Lower leg skin (tissue), 4 donors: ENCODE data around the gene CCDC106. TPM values are rescaled to one million over a fixed set of nuclear protein-coding genes. Genes with fewer than 3 reads are reported as not detected.

ENCODE experiments used
- DNase-seq, 2 donors: peaks; one replicate each; pipeline ENCODE4 v3.0.0-alpha.2; 2019; ENCODE audit warnings: low spot score in 2 of 2
- H3K4me3 ChIP-seq: fragments of 200-600 bp; sonication (generic); 2 replicates; pipeline ENCODE4 v1.5.1; 2017; ENCODE audit warnings: mild to moderate bottlenecking, low read depth; ENCODE audit not compliant: poor library complexity, severe bottlenecking
- POLR2A ChIP-seq, 2 donors: fragments of 450-650 bp; IDR thresholded peaks; one replicate each; pipeline ENCODE4 v1.6.1; 2016 to 2017; ENCODE audit warnings: antibody characterized with exemption in 2 of 2, mild to moderate bottlenecking in 1 of 2, moderate library complexity in 1 of 2
- WGBS, 2 donors: methylation state at CpG; one replicate each; pipeline ENCODE4 v1.1.5; 2018; 5-methylcytosine and 5-hydroxymethylcytosine counted together
- intact Hi-C: fragments of 100-400 bp; cut with DNase I; formaldehyde crosslinking; loops from one replicate; pipeline ENCODE4 v1.15.0; 2023; ENCODE audit warnings: low total_unique reads
- total RNA-seq, 4 donors: library from RNA; depleted of rRNA; stranded (reverse); fragments of >200 nt; gene quantifications; one replicate each; pipeline ENCODE4 v1.1.0, GENCODE V29; 2016
- TF ChIP-seq, protein P1 (sequence below), 3 donors: fragments of 450-650 bp; IDR thresholded peaks; one replicate each; pipeline ENCODE4 v1.5.1; 2016; ENCODE audit warnings: antibody characterized with exemption in 3 of 3, mild to moderate bottlenecking in 3 of 3, moderate library complexity in 2 of 3

Gene CCDC106
- total RNA-seq, 4 donors from 2014 or later = 7.9 to 10.4 (median 8.5) TPM

DNA sequence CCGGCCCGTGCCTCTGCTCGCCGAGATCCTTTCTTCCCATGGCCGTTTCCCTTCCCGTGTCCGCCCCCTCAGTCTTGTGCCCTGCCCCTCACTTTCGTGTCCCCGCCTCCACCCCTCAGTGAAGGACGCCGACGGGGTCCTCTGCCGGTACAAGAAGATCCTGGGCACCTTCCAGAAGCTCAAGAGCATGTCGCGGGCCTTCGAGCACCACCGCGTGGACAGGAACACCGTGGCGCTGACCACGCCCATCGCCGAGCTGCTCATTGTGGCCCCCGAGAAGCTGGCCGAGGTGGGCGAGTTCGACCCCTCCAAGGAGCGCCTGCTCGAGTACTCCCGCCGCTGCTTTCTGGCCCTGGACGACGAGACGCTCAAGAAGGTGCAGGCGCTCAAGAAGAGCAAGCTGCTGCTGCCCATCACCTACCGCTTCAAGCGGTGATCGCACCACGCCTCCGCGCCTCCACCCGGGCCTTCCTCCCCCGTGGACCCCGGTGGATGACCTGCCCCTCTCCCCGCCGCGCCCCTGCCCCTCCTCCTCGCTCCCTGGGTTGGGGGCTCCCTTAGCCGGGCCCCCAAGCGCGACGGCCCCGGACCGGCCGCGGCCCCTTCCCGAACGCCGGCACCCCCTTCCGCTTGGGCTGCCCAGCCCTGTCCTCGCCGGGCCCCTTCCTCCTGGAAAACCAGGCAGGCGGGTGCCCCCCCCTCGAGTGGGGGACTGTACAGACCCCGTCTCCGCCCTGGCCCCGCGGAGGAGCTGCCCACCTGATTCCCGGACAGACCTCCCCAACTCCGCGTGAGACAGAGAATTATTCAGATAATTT is 4.5 kb downstream of the CCDC106 start:
- no peak for DNase-seq
- intact Hi-C loops = no loop called here
- H3K4me3 ChIP-seq = no peak overlapping the region
- 79 to 81% methylated on average over 70 of the region's 71 CpGs for WGBS, 2 donors
- TF ChIP-seq, protein P1, sequence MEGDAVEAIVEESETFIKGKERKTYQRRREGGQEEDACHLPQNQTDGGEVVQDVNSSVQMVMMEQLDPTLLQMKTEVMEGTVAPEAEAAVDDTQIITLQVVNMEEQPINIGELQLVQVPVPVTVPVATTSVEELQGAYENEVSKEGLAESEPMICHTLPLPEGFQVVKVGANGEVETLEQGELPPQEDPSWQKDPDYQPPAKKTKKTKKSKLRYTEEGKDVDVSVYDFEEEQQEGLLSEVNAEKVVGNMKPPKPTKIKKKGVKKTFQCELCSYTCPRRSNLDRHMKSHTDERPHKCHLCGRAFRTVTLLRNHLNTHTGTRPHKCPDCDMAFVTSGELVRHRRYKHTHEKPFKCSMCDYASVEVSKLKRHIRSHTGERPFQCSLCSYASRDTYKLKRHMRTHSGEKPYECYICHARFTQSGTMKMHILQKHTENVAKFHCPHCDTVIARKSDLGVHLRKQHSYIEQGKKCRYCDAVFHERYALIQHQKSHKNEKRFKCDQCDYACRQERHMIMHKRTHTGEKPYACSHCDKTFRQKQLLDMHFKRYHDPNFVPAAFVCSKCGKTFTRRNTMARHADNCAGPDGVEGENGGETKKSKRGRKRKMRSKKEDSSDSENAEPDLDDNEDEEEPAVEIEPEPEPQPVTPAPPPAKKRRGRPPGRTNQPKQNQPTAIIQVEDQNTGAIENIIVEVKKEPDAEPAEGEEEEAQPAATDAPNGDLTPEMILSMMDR (IDR thresholded peaks at IDR 0.05) = no peak
- no peak for TF ChIP-seq POLR2A (IDR thresholded peaks at IDR 0.05)

DNA sequence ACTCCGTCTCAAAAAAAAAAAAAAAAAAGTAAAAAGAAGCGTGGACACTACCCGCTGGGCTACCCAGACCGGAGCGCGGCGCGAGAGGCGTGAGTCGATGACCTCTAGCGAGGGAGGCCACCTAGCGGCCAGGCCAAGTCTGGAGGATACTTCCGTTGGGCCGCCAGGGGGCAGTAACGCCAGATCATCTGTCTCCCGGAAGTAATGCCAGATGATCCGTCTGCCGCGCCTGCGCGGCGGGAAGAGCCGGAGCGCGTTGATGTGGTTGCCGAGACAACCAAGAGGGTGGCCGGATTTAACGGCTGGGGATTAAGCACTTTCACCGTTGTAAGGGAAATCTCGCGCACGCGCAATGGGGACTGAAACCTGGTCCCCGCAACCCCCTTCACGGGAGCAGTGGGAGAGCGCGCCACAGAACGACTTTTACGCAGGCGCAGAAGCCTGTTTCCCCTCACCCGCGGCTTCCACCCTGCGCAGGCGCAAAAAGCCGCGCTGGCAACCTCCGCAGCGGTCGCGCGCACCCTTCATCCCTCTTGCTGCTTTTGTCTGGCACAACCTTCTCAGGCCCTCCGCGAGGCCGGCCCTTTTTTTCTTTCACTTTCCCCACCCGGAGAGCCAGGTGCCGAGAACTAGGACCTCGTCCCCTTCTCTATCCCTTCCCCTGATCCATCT is 5.8 kb downstream of the CCDC106 start:
- H3K4me3 ChIP-seq = peak overlapping the region; percentile 30
- TF ChIP-seq, protein P1 (IDR thresholded peaks at IDR 0.05) = peak in 2 of 3 donors; percentile 97 to 99
- peak in 1 of 2 donors; percentile 85 for TF ChIP-seq POLR2A (IDR thresholded peaks at IDR 0.05)
- DNase-seq = peak; percentile 97 to 99
- intact Hi-C loops = no loop called here
- WGBS, 2 donors = 0 to 1% methylated on average over 47 to 57 of the region's 57 CpGs

DNA sequence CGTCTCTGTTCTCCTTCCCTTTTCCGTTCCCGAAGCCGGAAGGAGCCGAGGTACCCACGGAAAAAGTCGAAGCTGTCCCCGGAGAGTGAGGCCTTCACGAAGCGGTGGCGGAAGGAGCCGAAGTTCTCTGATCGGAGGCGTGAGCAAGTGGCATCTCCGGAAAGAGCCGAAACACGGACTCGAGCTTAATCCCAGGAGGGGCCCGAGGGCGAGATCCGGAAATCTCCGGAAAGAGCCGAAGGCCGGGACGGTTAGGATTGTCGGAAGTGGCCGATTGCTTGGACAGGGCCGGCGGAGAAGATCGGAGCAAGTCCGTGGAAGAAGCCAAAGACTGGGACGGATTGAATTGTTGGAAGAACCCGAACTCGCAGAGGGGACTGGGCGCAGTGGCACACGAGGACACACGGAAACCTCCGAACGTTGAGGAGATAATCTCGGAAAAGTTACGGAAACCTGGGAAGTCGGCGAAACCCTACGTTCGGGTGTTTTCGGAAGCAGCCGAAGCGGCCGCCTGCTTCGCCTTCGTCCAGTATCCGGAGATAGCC is 6.4 kb downstream of the CCDC106 start:
- TF ChIP-seq, protein P1 (IDR thresholded peaks at IDR 0.05) = no peak
- TF ChIP-seq POLR2A (IDR thresholded peaks at IDR 0.05) = no peak
- H3K4me3 ChIP-seq = peak overlapping the region; percentile 30
- DNase-seq = peak; percentile 100
- 0% methylated on average over 43 to 49 of the region's 52 CpGs for WGBS, 2 donors
- intact Hi-C loops = no loop called here

DNA sequence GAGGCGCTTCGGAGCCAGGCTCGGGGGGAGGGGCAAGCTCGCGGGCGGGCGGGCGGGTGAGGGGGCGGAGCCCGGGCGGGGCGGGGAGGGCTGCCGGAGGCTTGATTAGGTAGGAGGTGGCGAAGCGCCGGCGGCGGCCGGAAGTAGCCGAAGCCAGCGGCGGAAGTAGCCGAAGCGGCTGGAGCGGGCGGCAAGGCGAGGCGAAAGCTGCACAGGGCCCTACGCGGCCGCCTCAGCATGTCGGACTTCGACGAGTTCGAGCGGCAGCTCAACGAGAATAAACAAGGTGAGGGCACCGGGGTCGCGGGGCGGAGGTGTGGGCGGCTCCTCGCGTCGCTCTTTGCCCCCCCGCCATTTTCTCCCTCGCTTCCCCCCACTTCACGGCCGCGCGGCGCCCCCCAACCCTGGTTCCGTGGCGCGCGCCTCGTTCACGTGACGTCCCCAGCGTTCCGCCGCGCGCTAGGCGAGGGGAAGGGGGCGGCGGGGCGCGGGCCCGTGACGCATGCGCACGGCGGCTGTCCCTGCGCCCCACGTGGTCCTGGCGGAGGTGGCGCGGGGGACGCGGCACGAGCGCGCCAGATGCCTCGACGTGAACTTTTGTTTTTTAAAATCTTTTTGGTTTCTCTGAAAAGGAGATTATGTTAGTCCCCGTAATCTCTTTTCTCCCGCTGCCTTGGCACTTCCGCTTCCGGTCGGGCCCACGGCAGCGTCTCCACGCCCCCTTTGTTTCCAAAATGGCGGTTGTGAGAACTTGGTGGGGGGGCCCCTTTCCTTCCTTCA is 7.0 kb downstream of the CCDC106 start, which contains the start of gene U2AF2:
TSS of gene U2AF2 (plus strand) at position 168 of the 780 bp plus-strand sequence. CDS start at position 238, 70 bp downstream.
- DNase-seq = peak; percentile 94 to 99
- H3K4me3 ChIP-seq = peak within 1 kb of the TSS; percentile 90
- intact Hi-C loops = no loop called here
- 0% methylated on average over 61 to 95 of the region's 95 CpGs for WGBS, 2 donors
- TF ChIP-seq, protein P1 (IDR thresholded peaks at IDR 0.05) = no peak
- no peak for TF ChIP-seq POLR2A (IDR thresholded peaks at IDR 0.05)

DNA sequence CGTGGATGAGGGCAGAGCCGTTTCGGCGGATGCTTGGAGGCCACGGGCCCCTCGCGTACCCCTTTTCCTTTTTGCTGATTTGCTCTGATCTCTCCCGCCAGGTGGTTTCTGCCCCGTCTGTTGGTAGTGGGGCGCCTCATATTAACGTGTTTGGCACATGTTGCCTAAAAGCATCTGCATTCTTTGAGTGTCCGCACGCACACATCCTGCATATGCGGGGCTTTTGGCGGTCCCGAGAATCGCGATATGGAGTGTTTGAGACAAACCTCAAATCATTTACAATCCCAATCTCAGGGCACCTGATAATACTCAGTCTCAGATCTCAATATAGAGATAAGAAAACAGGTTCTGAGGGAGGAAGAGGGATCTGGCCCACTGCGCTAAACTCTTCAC is 7.6 kb downstream of the CCDC106 start:
- intact Hi-C loops = no loop called here
- no peak for DNase-seq
- H3K4me3 ChIP-seq = peak overlapping the region; percentile 90
- 0 to 1% methylated on average over 19 of the region's 19 CpGs for WGBS, 2 donors
- TF ChIP-seq, protein P1 (IDR thresholded peaks at IDR 0.05) = no peak
- TF ChIP-seq POLR2A (IDR thresholded peaks at IDR 0.05) = no peak
